Hepatocyte (in vitro differentiated cells): ENCODE data around the gene SYNJ2. TPM values are rescaled to one million over a fixed set of nuclear protein-coding genes. Genes with fewer than 3 reads are reported as not detected.

Source experiments
- DNase-seq: peaks from one replicate; pipeline ENCODE4 v3.0.0-alpha.2; 2016; ENCODE audit warnings: low spot score
- H2AFZ ChIP-seq: fragments of 200-600 bp; sonication (generic); 2 replicates; pipeline ENCODE4 v1.6.0; 2016; ENCODE audit warnings: antibody characterized with exemption, mild to moderate bottlenecking
- H3K27ac ChIP-seq: fragments of 200-600 bp; sonication (generic); 2 replicates; pipeline ENCODE4 v1.5.1; 2016; ENCODE audit warnings: mild to moderate bottlenecking
- H3K27me3 ChIP-seq: fragments of 200-600 bp; sonication (generic); 2 replicates; pipeline ENCODE4 v1.6.1; 2016
- H3K36me3 ChIP-seq: fragments of 200-600 bp; sonication (generic); replicated peaks from 2 replicates; pipeline ENCODE4 v1.5.1; 2016; ENCODE audit warnings: low read depth; ENCODE audit not compliant: insufficient read depth
- H3K4me1 ChIP-seq: fragments of 200-600 bp; sonication (generic); 2 replicates; pipeline ENCODE4 v1.5.1; 2016; ENCODE audit warnings: mild to moderate bottlenecking, moderate library complexity; ENCODE audit not compliant: insufficient read depth
- H3K4me2 ChIP-seq: fragments of 200-600 bp; sonication (generic); 2 replicates; pipeline ENCODE4 v1.6.0; 2016
- H3K4me3 ChIP-seq: fragments of 200-600 bp; sonication (generic); 2 replicates; pipeline ENCODE4 v1.5.1; 2016; ENCODE audit warnings: mild to moderate bottlenecking
- H3K79me2 ChIP-seq: fragments of 200-600 bp; sonication (generic); 2 replicates; pipeline ENCODE4 v1.6.0; 2017; ENCODE audit warnings: mild to moderate bottlenecking
- H3K9me2 ChIP-seq: fragments of 200-600 bp; sonication (generic); replicated peaks from 2 replicates; pipeline ENCODE4 v1.6.0; 2017; ENCODE audit warnings: mild to moderate bottlenecking; ENCODE audit not compliant: insufficient read depth
- H3K9me3 ChIP-seq: fragments of 200-600 bp; sonication (generic); 2 replicates; pipeline ENCODE4 v1.5.1; 2016; ENCODE audit warnings: low read depth, mild to moderate bottlenecking
- H4K20me1 ChIP-seq: fragments of 200-600 bp; sonication (generic); 2 replicates; pipeline ENCODE4 v1.6.0; 2016; ENCODE audit warnings: mild to moderate bottlenecking; ENCODE audit not compliant: insufficient read depth, poor library complexity, severe bottlenecking
- EZH2 ChIP-seq: fragments of 200-600 bp; sonication (generic); IDR thresholded peaks from 2 replicates; pipeline ENCODE4 v1.6.1; 2016; ENCODE audit warnings: antibody characterized with exemption, mild to moderate bottlenecking, borderline replicate concordance
- EZH2phosphoT487 ChIP-seq: fragments of 200-600 bp; sonication (generic); IDR thresholded peaks from one replicate; pipeline ENCODE4 v1.6.1; 2018; ENCODE audit warnings: antibody characterized with exemption, mild to moderate bottlenecking, low read depth, moderate library complexity; ENCODE audit not compliant: unreplicated experiment, severe bottlenecking
- WGBS: methylation state at CpG from one replicate; pipeline ENCODE4 v1.1.6; 2016; ENCODE audit warnings: low lambda C conversion rate; ENCODE audit errors: missing lambda C conversion rate; 5-methylcytosine and 5-hydroxymethylcytosine counted together
- polyA plus RNA-seq: library from polyadenylated mRNA; unstranded; fragments of >200 nt; fragmentation: Nextera tagmentation; extraction: Ambion mirVana; gene quantifications from 2 replicates; pipeline ENCODE4 v1.2.1, GENCODE V29; 2016
- total RNA-seq: library from RNA; depleted of rRNA; stranded (reverse); fragments of >200 nt; gene quantifications from 2 replicates; pipeline ENCODE4 v1.2.3, GENCODE V29; 2014
- TF ChIP-seq, protein P1 (sequence below): fragments of 200-600 bp; sonication (generic); IDR thresholded peaks from 2 replicates; pipeline ENCODE4 v1.5.1; 2016; ENCODE audit warnings: antibody characterized with exemption, mild to moderate bottlenecking; ENCODE audit not compliant: poor library complexity

Gene SYNJ2
- total and polyA plus RNA-seq, 2 experiments from 2014 or later = 15.4 to 21.4 TPM

DNA sequence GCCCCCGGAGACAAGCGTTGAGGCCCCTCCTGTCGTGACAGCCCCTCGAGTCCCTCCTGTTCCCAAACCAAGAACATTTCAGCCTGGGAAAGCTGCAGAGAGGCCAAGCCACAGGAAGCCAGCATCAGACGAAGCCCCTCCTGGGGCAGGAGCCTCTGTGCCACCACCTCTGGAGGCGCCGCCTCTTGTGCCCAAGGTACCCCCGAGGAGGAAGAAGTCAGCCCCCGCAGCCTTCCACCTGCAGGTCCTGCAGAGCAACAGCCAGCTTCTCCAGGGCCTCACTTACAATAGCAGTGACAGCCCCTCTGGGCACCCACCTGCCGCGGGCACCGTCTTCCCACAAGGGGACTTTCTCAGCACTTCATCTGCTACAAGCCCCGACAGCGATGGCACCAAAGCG lies 114.0 kb downstream of the SYNJ2 start:
- H4K20me1 ChIP-seq = no peaks in the 10 kb centered on the region
- no peaks in the 10 kb centered on the region for H3K36me3 ChIP-seq
- H3K79me2 ChIP-seq = no peaks in the 10 kb centered on the region
- no peak overlapping the region for H3K27ac ChIP-seq
- H2AFZ ChIP-seq = no peak overlapping the region
- H3K4me2 ChIP-seq = no peak overlapping the region
- H3K9me2 ChIP-seq = no peaks in the 10 kb centered on the region
- H3K4me3 ChIP-seq = no peak overlapping the region
- H3K9me3 ChIP-seq = no peaks in the 10 kb centered on the region
- 97% methylated on average over 15 of the region's 15 CpGs for WGBS
- H3K27me3 ChIP-seq = no peaks in the 10 kb centered on the region
- H3K4me1 ChIP-seq = no peaks in the 10 kb centered on the region
- TF ChIP-seq, protein P1, sequence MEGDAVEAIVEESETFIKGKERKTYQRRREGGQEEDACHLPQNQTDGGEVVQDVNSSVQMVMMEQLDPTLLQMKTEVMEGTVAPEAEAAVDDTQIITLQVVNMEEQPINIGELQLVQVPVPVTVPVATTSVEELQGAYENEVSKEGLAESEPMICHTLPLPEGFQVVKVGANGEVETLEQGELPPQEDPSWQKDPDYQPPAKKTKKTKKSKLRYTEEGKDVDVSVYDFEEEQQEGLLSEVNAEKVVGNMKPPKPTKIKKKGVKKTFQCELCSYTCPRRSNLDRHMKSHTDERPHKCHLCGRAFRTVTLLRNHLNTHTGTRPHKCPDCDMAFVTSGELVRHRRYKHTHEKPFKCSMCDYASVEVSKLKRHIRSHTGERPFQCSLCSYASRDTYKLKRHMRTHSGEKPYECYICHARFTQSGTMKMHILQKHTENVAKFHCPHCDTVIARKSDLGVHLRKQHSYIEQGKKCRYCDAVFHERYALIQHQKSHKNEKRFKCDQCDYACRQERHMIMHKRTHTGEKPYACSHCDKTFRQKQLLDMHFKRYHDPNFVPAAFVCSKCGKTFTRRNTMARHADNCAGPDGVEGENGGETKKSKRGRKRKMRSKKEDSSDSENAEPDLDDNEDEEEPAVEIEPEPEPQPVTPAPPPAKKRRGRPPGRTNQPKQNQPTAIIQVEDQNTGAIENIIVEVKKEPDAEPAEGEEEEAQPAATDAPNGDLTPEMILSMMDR = no peak
- no peak for DNase-seq

DNA sequence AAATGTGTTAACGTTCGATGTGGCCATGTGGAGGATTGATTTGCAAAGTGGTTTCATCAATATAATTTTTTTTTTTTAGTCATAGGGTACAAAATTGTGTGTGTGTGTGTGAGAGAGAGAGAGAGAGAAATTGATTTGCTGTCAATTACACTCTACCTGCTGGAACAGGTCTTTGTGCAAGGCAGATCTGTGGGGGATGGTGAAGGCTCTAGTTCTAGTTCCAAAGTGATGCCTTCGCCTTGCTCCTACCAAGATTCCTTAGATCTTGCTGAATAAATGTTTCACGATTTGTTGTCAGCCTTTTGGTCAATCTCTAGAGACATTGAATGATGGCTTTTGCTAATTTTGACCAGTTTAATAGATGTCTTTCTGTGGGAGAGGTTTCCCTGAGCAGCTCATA lies 121.6 kb downstream of the SYNJ2 start:
- Histone ChIP-seq H3K4me1 (no peaks in the 10 kb centered on the region), H2AFZ (no peak overlapping the region), H3K79me2 (no peaks in the 10 kb centered on the region), H3K4me3 (no peak overlapping the region), H3K9me3 (no peaks in the 10 kb centered on the region), H4K20me1 (no peaks in the 10 kb centered on the region), H3K36me3 (no peaks in the 10 kb centered on the region), H3K27ac (no peak overlapping the region), H3K4me2 (no peak overlapping the region), H3K9me2 (no peaks in the 10 kb centered on the region), H3K27me3 (no peaks in the 10 kb centered on the region)
- DNase-seq = no peak
- WGBS = 94% methylated on average over 4 of the region's 4 CpGs
- TF ChIP-seq, protein P1 = no peak
- no peak for TF ChIP-seq EZH2phosphoT487
- no peak for TF ChIP-seq EZH2

DNA sequence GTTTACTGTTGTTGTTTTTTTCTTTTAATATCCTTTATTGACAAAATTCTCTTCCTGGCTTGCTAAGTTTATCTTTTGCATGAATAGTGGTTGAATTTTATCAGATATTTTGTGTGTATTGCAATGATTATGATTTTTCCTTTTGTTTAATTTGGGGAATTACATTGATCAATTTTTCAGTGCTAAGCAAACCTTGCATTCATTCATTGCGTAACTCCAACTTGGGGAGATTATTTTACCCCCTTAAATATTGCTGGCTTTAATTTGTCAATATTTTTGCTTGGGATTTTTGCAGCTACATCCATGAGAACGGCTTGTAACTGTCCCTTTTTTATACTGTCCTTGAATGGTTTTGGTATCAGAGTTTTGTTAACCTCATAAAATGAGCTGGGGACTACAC lies 123.0 kb downstream of the SYNJ2 start:
- H3K4me1 ChIP-seq = no peaks in the 10 kb centered on the region
- H3K27ac ChIP-seq = no peak overlapping the region
- no peak overlapping the region for H3K4me3 ChIP-seq
- H3K9me3 ChIP-seq = no peaks in the 10 kb centered on the region
- H3K27me3 ChIP-seq = no peaks in the 10 kb centered on the region
- no peaks in the 10 kb centered on the region for H4K20me1 ChIP-seq
- H3K4me2 ChIP-seq = no peak overlapping the region
- no peaks in the 10 kb centered on the region for H3K79me2 ChIP-seq
- WGBS = 96% methylated on average over 2 of the region's 2 CpGs
- H2AFZ ChIP-seq = no peak overlapping the region
- no peaks in the 10 kb centered on the region for H3K36me3 ChIP-seq
- TF ChIP-seq, protein P1 = no peak
- TF ChIP-seq EZH2phosphoT487 (no peak), EZH2 (no peak)
- no peaks in the 10 kb centered on the region for H3K9me2 ChIP-seq
- no peak for DNase-seq

DNA sequence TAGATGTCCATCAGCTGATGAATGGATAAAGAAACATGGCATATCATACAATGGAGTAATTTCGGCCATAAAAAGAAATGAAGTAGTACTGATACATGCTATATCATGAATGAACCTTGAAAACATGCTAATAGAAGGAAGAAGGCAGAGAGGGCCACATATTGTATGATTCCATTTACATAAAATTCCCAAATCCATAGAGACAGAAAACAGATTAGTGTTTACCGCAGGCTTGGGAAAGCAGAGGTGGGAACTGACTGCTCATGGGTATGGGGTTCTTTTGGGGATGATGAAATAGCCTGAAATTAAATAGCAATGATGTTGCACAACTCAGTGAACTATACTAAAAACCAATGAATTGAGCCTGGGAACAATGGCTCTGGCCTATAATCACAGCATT lies 128.1 kb downstream of the SYNJ2 start:
- Histone ChIP-seq H2AFZ (no peak overlapping the region), H3K4me2 (no peak overlapping the region), H3K4me1 (no peaks in the 10 kb centered on the region), H3K27me3 (no peaks in the 10 kb centered on the region), H3K27ac (no peak overlapping the region), H3K79me2 (no peaks in the 10 kb centered on the region), H3K4me3 (no peak overlapping the region), H3K9me3 (no peaks in the 10 kb centered on the region), H3K36me3 (no peaks in the 10 kb centered on the region), H4K20me1 (no peaks in the 10 kb centered on the region), H3K9me2 (no peaks in the 10 kb centered on the region)
- no peak for DNase-seq
- TF ChIP-seq EZH2 = no peak
- TF ChIP-seq, protein P1 = no peak
- TF ChIP-seq EZH2phosphoT487 = no peak
- WGBS = 80% methylated on average over 2 of the region's 2 CpGs
